ENCODE results near the gene RPL35. TPM values are rescaled to one million over a fixed set of nuclear protein-coding genes. Genes with fewer than 3 reads are reported as not detected.

Gene RPL35
- polyA plus RNA-seq, 1 of the 3 experiments (the other 2 are of a cell fraction) = 5,348 TPM

GRCh38 chr9:124885551-124885950 lies 23.8 kb upstream of the RPL35 start:
- Histone ChIP-seq H3K4me2 (no peak overlapping the region), H3K9me2 (no peaks in the 10 kb centered on the region), H3F3A (replicated peaks; ENCODE audit: insufficient read depth) (no peaks in the 10 kb centered on the region), H3K79me2 (ENCODE audit: insufficient read depth) (no peaks in the 10 kb centered on the region), H3K36me3 (replicated peaks in 1 of 2; ENCODE audit: control insufficient read depth in 1 of 2, insufficient read depth in 2 of 2, low read length in 1 of 2) (peaks cover 0 to 59% of the 10 kb centered on the region in 2 experiments), H3K27ac (ENCODE audit: low read depth in 2 of 2, low read length in 1 of 2) (no peak overlapping the region), H3K4me1 (ENCODE audit: control insufficient read depth in 1 of 2, insufficient read depth in 2 of 2, low read depth in 1 of 2, low read length in 1 of 2) (no peaks in the 10 kb centered on the region), H4K20me1 (ENCODE audit: insufficient read depth) (no peaks in the 10 kb centered on the region), H3K9ac (no peak overlapping the region), H3K4me3 (ENCODE audit: low read depth in 2 of 2, low read length in 1 of 2) (no peak overlapping the region), H3K9me3 (no peaks in the 10 kb centered on the region), H3K27me3 (ENCODE audit: insufficient read depth) (no peaks in the 10 kb centered on the region), H2AFZ (ENCODE audit: low read depth) (no peak overlapping the region)
- WGBS (ENCODE audit: low lambda C conversion rate) = 85% methylated on average over 4 of the region's 4 CpGs
- ChIA-PET CTCF (no interaction called here), POLR2A (no interaction called here)
- TF ChIP-seq, protein P1, sequence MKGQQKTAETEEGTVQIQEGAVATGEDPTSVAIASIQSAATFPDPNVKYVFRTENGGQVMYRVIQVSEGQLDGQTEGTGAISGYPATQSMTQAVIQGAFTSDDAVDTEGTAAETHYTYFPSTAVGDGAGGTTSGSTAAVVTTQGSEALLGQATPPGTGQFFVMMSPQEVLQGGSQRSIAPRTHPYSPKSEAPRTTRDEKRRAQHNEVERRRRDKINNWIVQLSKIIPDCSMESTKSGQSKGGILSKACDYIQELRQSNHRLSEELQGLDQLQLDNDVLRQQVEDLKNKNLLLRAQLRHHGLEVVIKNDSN (IDR thresholded peaks at IDR 0.05; ENCODE audit: borderline replicate concordance, low read depth) = no peak
- TF ChIP-seq REST (IDR thresholded peaks at IDR 0.05; ENCODE audit: low read depth, low read length) (no peak), GABPA (IDR thresholded peaks at IDR 0.05; ENCODE audit: low read depth) (no peak), PBX3 (IDR thresholded peaks at IDR 0.05) (no peak), FOSL2 (IDR thresholded peaks at IDR 0.05; ENCODE audit: borderline replicate concordance, low read depth) (no peak), CHD2 (IDR thresholded peaks at IDR 0.05; ENCODE audit: low read length, partially characterized antibody) (no peak), POLR2AphosphoS5 (IDR thresholded peaks at IDR 0.05; ENCODE audit: low read depth, low read length) (no peak), SIN3A (IDR thresholded peaks at IDR 0.05; ENCODE audit: borderline replicate concordance, low read depth, low read length) (no peak), TAF1 (IDR thresholded peaks at IDR 0.05; ENCODE audit: borderline replicate concordance, low read depth, low read length) (no peak), NFIC (IDR thresholded peaks at IDR 0.05; ENCODE audit: borderline replicate concordance) (no peak), GATA2 (CRISPR knock-in tag; IDR thresholded peaks at IDR 0.05) (no peak), RCOR1 (IDR thresholded peaks at IDR 0.05; ENCODE audit: low read length) (no peak), YY1 (IDR thresholded peaks at IDR 0.05; ENCODE audit: low read depth) (no peak), EZH2phosphoT487 (IDR thresholded peaks at IDR 0.05; ENCODE audit: borderline replicate concordance, low read depth) (no peak), SMC3 (IDR thresholded peaks at IDR 0.05; ENCODE audit: low read depth, low read length) (no peak), MEF2A (IDR thresholded peaks at IDR 0.05; ENCODE audit: borderline replicate concordance, low read depth) (no peak), ZBTB33 (IDR thresholded peaks at IDR 0.05; ENCODE audit: borderline replicate concordance, low read depth) (no peak), FOXJ3 (CRISPR knock-in tag; IDR thresholded peaks at IDR 0.05) (no peak), RXRA (IDR thresholded peaks at IDR 0.05; ENCODE audit: borderline replicate concordance, low read depth) (no peak)
- TF ChIP-seq, protein P2, sequence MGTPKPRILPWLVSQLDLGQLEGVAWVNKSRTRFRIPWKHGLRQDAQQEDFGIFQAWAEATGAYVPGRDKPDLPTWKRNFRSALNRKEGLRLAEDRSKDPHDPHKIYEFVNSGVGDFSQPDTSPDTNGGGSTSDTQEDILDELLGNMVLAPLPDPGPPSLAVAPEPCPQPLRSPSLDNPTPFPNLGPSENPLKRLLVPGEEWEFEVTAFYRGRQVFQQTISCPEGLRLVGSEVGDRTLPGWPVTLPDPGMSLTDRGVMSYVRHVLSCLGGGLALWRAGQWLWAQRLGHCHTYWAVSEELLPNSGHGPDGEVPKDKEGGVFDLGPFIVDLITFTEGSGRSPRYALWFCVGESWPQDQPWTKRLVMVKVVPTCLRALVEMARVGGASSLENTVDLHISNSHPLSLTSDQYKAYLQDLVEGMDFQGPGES (IDR thresholded peaks at IDR 0.05; ENCODE audit: low read depth, low read length) = no peak
- no peak for DNase-seq

Data from SK-N-SH (cell line).